H9 (cell line): ENCODE results near the gene FAM43A. TPM values are rescaled to one million over a fixed set of nuclear protein-coding genes. Genes with fewer than 3 reads are reported as not detected.

Experiments used
- DNase-seq: peaks from one replicate; pipeline ENCODE4 v3.0.0-alpha.2; 2017
- H2AFZ ChIP-seq: one replicate; pipeline ENCODE4 v1.6.1; 2013; ENCODE audit warnings: mild to moderate bottlenecking, low read length, control low read depth, moderate library complexity
- H2AK5ac ChIP-seq: 2 replicates; pipeline ENCODE4 v1.6.1; 2013; ENCODE audit warnings: low read length, control low read depth, mixed read lengths; ENCODE audit not compliant: insufficient read length
- H2BK120ac ChIP-seq: one replicate; pipeline ENCODE4 v1.6.1; 2013; ENCODE audit warnings: low read depth, mild to moderate bottlenecking, low read length, control low read depth, inconsistent platforms; ENCODE audit not compliant: poor library complexity, severe bottlenecking
- H2BK12ac ChIP-seq: 2 replicates; pipeline ENCODE4 v1.6.1; 2013; ENCODE audit warnings: low read length, control low read depth, mixed read lengths, low read depth; ENCODE audit not compliant: insufficient read length
- H2BK15ac ChIP-seq: 2 replicates; pipeline ENCODE4 v1.6.1; 2013; ENCODE audit warnings: low read depth, low read length, control low read depth
- H2BK20ac ChIP-seq: one replicate; pipeline ENCODE4 v1.6.1; 2013; ENCODE audit warnings: low read depth, mild to moderate bottlenecking, low read length, control low read depth, inconsistent platforms; ENCODE audit not compliant: poor library complexity, severe bottlenecking
- H2BK5ac ChIP-seq: 2 replicates; pipeline ENCODE4 v1.6.1; 2013; ENCODE audit warnings: low read length, control low read depth, mixed read lengths; ENCODE audit not compliant: insufficient read length
- H3K14ac ChIP-seq: 2 replicates; pipeline ENCODE4 v1.6.1; 2013; ENCODE audit warnings: low read length, control low read depth; ENCODE audit not compliant: insufficient read depth
- H3K18ac ChIP-seq: 2 replicates; pipeline ENCODE4 v1.6.1; 2013; ENCODE audit warnings: low read depth, mild to moderate bottlenecking, mixed read lengths, low read length, control low read depth; ENCODE audit not compliant: insufficient read length
- H3K23ac ChIP-seq: 2 replicates; pipeline ENCODE4 v1.6.1; 2013; ENCODE audit warnings: low read length, control low read depth, mixed read lengths, low read depth; ENCODE audit not compliant: insufficient read length
- H3K23me2 ChIP-seq: 2 replicates; pipeline ENCODE4 v1.6.1; 2013; ENCODE audit warnings: low read depth, mild to moderate bottlenecking, mixed read lengths, low read length, control low read depth; ENCODE audit not compliant: insufficient read length, poor library complexity, severe bottlenecking
- H3K27ac ChIP-seq: 2 replicates; pipeline ENCODE4 v1.5.1; 2013; ENCODE audit warnings: low read length, control low read depth, mixed read lengths, low read depth; ENCODE audit not compliant: insufficient read length
- H3K27me3 ChIP-seq: 2 replicates; pipeline ENCODE4 v1.6.1; 2013; ENCODE audit warnings: low read length, control low read depth, inconsistent platforms; ENCODE audit not compliant: insufficient read depth
- H3K4ac ChIP-seq: 2 replicates; pipeline ENCODE4 v1.6.1; 2013; ENCODE audit warnings: low read depth, mild to moderate bottlenecking, control low read depth, inconsistent platforms, low read length, moderate library complexity
- H3K4me1 ChIP-seq: 2 replicates; pipeline ENCODE4 v1.6.1; 2013; ENCODE audit warnings: low read length, control low read depth, inconsistent platforms; ENCODE audit not compliant: insufficient read depth
- H3K4me2 ChIP-seq: 2 replicates; pipeline ENCODE4 v1.6.1; 2013; ENCODE audit warnings: low read length, control low read depth, mixed read lengths; ENCODE audit not compliant: insufficient read length, insufficient read depth
- H3K56ac ChIP-seq: 2 replicates; pipeline ENCODE4 v1.6.1; 2013; ENCODE audit warnings: low read depth, mild to moderate bottlenecking, mixed read lengths, low read length, control low read depth; ENCODE audit not compliant: insufficient read length
- H3K79me1 ChIP-seq: 2 replicates; pipeline ENCODE4 v1.6.1; 2013; ENCODE audit warnings: low read depth, mild to moderate bottlenecking, moderate library complexity, low read length, control low read depth, inconsistent platforms; ENCODE audit not compliant: insufficient read depth, poor library complexity, severe bottlenecking
- H3K79me2 ChIP-seq: 2 replicates; pipeline ENCODE4 v1.6.1; 2013; ENCODE audit warnings: low read length, control low read depth, inconsistent platforms; ENCODE audit not compliant: insufficient read depth
- H3K9ac ChIP-seq: 2 replicates; pipeline ENCODE4 v1.6.1; 2013; ENCODE audit warnings: low read length, control low read depth, mixed read lengths; ENCODE audit not compliant: insufficient read length; ENCODE audit errors: extremely low read depth
- H3K9me3 ChIP-seq: one replicate; pipeline ENCODE4 v1.6.1; 2013; ENCODE audit warnings: low read depth, low read length, inconsistent platforms; ENCODE audit not compliant: control insufficient read depth
- H3T11ph ChIP-seq: one replicate; pipeline ENCODE4 v1.6.1; 2013; ENCODE audit warnings: mild to moderate bottlenecking, low read length, control low read depth, inconsistent platforms
- H4K20me1 ChIP-seq: one replicate; pipeline ENCODE4 v1.6.1; 2013; ENCODE audit not compliant: control insufficient read depth, insufficient read length, insufficient read depth
- H4K5ac ChIP-seq: 2 replicates; pipeline ENCODE4 v1.6.1; 2013; ENCODE audit warnings: low read depth, mild to moderate bottlenecking, mixed read lengths, low read length, control low read depth; ENCODE audit not compliant: insufficient read length
- H4K8ac ChIP-seq: replicated peaks from 2 replicates; pipeline ENCODE4 v1.6.1; 2013; ENCODE audit warnings: low read length, control low read depth, mixed read lengths, low read depth; ENCODE audit not compliant: insufficient read length
- H4K91ac ChIP-seq: 2 replicates; pipeline ENCODE4 v1.6.1; 2013; ENCODE audit warnings: low read depth, mild to moderate bottlenecking, moderate library complexity, mixed read lengths, low read length, control low read depth; ENCODE audit not compliant: insufficient read length
- H3K27ac Mint-ChIP-seq, 3 experiments: 2 replicates in 2 of 3; 3 replicates in 1 of 3; pipeline ENCODE4 v1.8.0; 2020 to 2021; ENCODE audit warnings: mixed read lengths in 3 of 3, mild to moderate bottlenecking in 1 of 3, moderate library complexity in 1 of 3
- H3K27me3 Mint-ChIP-seq: 2 replicates; pipeline ENCODE4 v1.8.0; 2021; ENCODE audit warnings: low read depth, mild to moderate bottlenecking, moderate library complexity, mixed read lengths
- H3K36me3 Mint-ChIP-seq, 3 experiments: 2 replicates in 2 of 3; 3 replicates in 1 of 3; pipeline ENCODE4 v1.8.0; 2020 to 2021; ENCODE audit warnings: low read depth in 3 of 3, mixed read lengths in 3 of 3; ENCODE audit not compliant: insufficient read depth in 1 of 3
- H3K4me1 Mint-ChIP-seq, 2 experiments: 2 replicates each; pipeline ENCODE4 v1.8.0; 2020; ENCODE audit warnings: mixed read lengths in 2 of 2
- H3K4me3 Mint-ChIP-seq, 2 experiments: 2 replicates in 1 of 2; 3 replicates in 1 of 2; pipeline ENCODE4 v1.8.0; 2020 to 2021; ENCODE audit warnings: mild to moderate bottlenecking in 2 of 2, mixed read lengths in 2 of 2, moderate library complexity in 1 of 2
- H3K9me3 Mint-ChIP-seq, 2 experiments: 2 replicates in 1 of 2; 3 replicates in 1 of 2; pipeline ENCODE4 v1.8.0; 2020; ENCODE audit warnings: mild to moderate bottlenecking in 2 of 2, mixed read lengths in 2 of 2, moderate library complexity in 1 of 2
- WGBS: extraction: QIAGEN DNeasy Blood & Tissue Kit; methylation state at CpG from one replicate; pipeline ENCODE4 v1.1.7; 2013; ENCODE audit warnings: missing lambda C conversion rate, low lambda C conversion rate, mixed read lengths; ENCODE audit not compliant: insufficient read length; ENCODE audit errors: extremely low coverage; 5-methylcytosine and 5-hydroxymethylcytosine counted together
- total RNA-seq: library from RNA; stranded (reverse); gene quantifications from 2 replicates; pipeline ENCODE4 v1.2.1, GENCODE V29; 2021
- TF ChIP-seq, protein P1 (sequence below): fragments of 200-600 bp; sonication (generic); conservative IDR thresholded peaks from 3 replicates; pipeline ENCODE4 v1.8.0; 2021; ENCODE audit warnings: antibody characterized with exemption, mild to moderate bottlenecking

FAM43A gene
- total RNA-seq, 1 experiment from 2014 or later: 2.7 TPM

DNA sequence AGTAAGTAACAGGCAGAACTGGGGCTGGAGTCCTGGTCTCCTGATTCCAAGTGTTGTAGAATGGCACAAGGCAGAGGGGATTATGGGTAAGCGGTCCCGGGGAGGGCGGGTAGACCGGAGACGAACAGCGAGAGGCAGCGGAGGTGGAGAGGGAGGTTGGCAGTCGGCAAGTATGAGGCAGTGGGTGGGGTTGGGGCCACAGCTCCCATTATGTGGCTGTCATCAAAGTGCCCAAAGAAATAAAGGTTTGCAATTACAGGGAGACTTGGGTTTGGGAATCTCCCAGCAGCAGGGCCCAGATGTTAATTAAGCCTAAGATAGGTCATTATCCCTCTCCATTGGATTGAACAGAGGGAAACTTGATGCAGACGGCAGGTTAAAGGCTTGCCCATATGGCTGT, 16.9 kb downstream of the FAM43A start:
- no peaks in the 10 kb centered on the region for H3K23me2 ChIP-seq
- peaks cover 4% of the 10 kb centered on the region in 2 experiments; a peak in 4 of 5 replicates for H3K9me3 Mint-ChIP-seq
- H4K20me1 ChIP-seq: no peaks in the 10 kb centered on the region
- no peak for DNase-seq
- H2BK20ac ChIP-seq: no peak overlapping the region
- no peak overlapping the region for H3K23ac ChIP-seq
- no peak overlapping the region for H2BK12ac ChIP-seq
- no peak overlapping the region for H2BK120ac ChIP-seq
- no peaks in the 10 kb centered on the region for H3K9me3 ChIP-seq
- TF ChIP-seq, protein P1, sequence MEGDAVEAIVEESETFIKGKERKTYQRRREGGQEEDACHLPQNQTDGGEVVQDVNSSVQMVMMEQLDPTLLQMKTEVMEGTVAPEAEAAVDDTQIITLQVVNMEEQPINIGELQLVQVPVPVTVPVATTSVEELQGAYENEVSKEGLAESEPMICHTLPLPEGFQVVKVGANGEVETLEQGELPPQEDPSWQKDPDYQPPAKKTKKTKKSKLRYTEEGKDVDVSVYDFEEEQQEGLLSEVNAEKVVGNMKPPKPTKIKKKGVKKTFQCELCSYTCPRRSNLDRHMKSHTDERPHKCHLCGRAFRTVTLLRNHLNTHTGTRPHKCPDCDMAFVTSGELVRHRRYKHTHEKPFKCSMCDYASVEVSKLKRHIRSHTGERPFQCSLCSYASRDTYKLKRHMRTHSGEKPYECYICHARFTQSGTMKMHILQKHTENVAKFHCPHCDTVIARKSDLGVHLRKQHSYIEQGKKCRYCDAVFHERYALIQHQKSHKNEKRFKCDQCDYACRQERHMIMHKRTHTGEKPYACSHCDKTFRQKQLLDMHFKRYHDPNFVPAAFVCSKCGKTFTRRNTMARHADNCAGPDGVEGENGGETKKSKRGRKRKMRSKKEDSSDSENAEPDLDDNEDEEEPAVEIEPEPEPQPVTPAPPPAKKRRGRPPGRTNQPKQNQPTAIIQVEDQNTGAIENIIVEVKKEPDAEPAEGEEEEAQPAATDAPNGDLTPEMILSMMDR: no peak
- H3K4me3 Mint-ChIP-seq: no peak overlapping the region
- no peaks in the 10 kb centered on the region; a peak in 1 of 7 replicates for H3K36me3 Mint-ChIP-seq
- no peak overlapping the region for H3K14ac ChIP-seq
- no CpG with 5 or more reads among the region's 9 CpGs for WGBS
- no peak overlapping the region for H4K5ac ChIP-seq
- peaks cover 12% of the 10 kb centered on the region for H3K27me3 Mint-ChIP-seq
- H3K79me1 ChIP-seq: no peaks in the 10 kb centered on the region
- H2AFZ ChIP-seq: no peak overlapping the region
- no peak overlapping the region for H3K27ac Mint-ChIP-seq
- H4K91ac ChIP-seq: no peak overlapping the region
- no peak overlapping the region for H2AK5ac ChIP-seq
- no peak overlapping the region for H3T11ph ChIP-seq
- H3K18ac ChIP-seq: no peak overlapping the region
- no peak overlapping the region for H3K56ac ChIP-seq
- H3K79me2 ChIP-seq: no peaks in the 10 kb centered on the region
- H3K4me2 ChIP-seq: no peak overlapping the region
- H3K4ac ChIP-seq: no peak overlapping the region
- H3K9ac ChIP-seq: no peak overlapping the region
- H4K8ac ChIP-seq: no peak overlapping the region
- no peak overlapping the region for H2BK15ac ChIP-seq
- no peak overlapping the region for H3K27ac ChIP-seq
- no peak overlapping the region for H2BK5ac ChIP-seq
- no peaks in the 10 kb centered on the region for H3K27me3 ChIP-seq
- peaks cover 15 to 24% of the 10 kb centered on the region in 2 experiments for H3K4me1 Mint-ChIP-seq
- peaks cover 6% of the 10 kb centered on the region for H3K4me1 ChIP-seq
